ENCODE results near the gene RTKN. TPM values are rescaled to one million over a fixed set of nuclear protein-coding genes. Genes with fewer than 3 reads are reported as not detected.

Gene RTKN
- total and polyA plus RNA-seq, 2 of the 13 experiments (the other 11 are each of a cell fraction or from before 2014, with no cell fraction given), result 159 to 166 TPM

- TF ChIP-seq TCF12 (IDR thresholded peaks at IDR 0.05) (no peak), TCF12 (CRISPR knock-in tag; IDR thresholded peaks at IDR 0.05) (no peak; the same call in 1 of the 2 replicates), PAWR (CRISPR knock-in tag; IDR thresholded peaks at IDR 0.05; ENCODE audit: borderline replicate concordance) (no peak), CSRNP1 (CRISPR knock-in tag; IDR thresholded peaks at IDR 0.05) (0 out of 2 replicates have a peak, but pooled peaks have one; percentile 78), CHD4 (IDR thresholded peaks at IDR 0.05; ENCODE audit: borderline replicate concordance, low read length) (peak; percentile 72; the same call in 1 of the 2 replicates), ZNF296 (CRISPR knock-in tag; conservative IDR thresholded peaks at IDR 0.05) (no peak), ZNF503 (CRISPR knock-in tag; IDR thresholded peaks at IDR 0.05) (peak; percentile 82; the same call in 1 of the 2 replicates), NCOR1 (IDR thresholded peaks at IDR 0.05; ENCODE audit: borderline replicate concordance, low read length) (peak; percentile 55; the same call in 1 of the 2 replicates), ZSCAN30 (CRISPR knock-in tag; IDR thresholded peaks at IDR 0.05) (no peak), HOXA3 (CRISPR knock-in tag; IDR thresholded peaks at IDR 0.05) (peak; percentile 97), ZBTB21 (CRISPR knock-in tag; IDR thresholded peaks at IDR 0.05) (no peak; the same call in 1 of the 2 replicates), PBX3 (CRISPR knock-in tag; IDR thresholded peaks at IDR 0.05; ENCODE audit: borderline replicate concordance) (peak; percentile 54; the same call in 1 of the 2 replicates), MIER2 (CRISPR knock-in tag; IDR thresholded peaks at IDR 0.05) (no peak), ZFYVE20 (CRISPR knock-in tag; IDR thresholded peaks at IDR 0.05; ENCODE audit: borderline replicate concordance, low read depth) (no peak), ZNF569 (CRISPR knock-in tag; IDR thresholded peaks at IDR 0.05; ENCODE audit: borderline replicate concordance) (0 out of 2 replicates have a peak, but pooled peaks have one; percentile 61), HES4 (CRISPR knock-in tag; IDR thresholded peaks at IDR 0.05; ENCODE audit: borderline replicate concordance) (no peak), SP2 (CRISPR knock-in tag; IDR thresholded peaks at IDR 0.05) (peak; percentile 67), KAT2B (IDR thresholded peaks at IDR 0.05; ENCODE audit: borderline replicate concordance, low read depth, low read length) (no peak), ZNF781 (CRISPR knock-in tag; IDR thresholded peaks at IDR 0.05; ENCODE audit: borderline replicate concordance, not compliant biosample characterization) (peak; percentile 60), MBNL3 (CRISPR knock-in tag; conservative IDR thresholded peaks at IDR 0.05) (no peak), U2AF1 (optimal IDR thresholded peaks at IDR 0.05; ENCODE audit: low read depth, low read length) (peak; percentile 86), RXRB (CRISPR knock-in tag; IDR thresholded peaks at IDR 0.05; ENCODE audit: borderline replicate concordance) (peak; percentile 61), ZNF282 (IDR thresholded peaks at IDR 0.05; ENCODE audit: partially characterized antibody) (no peak), FIP1L1 (IDR thresholded peaks at IDR 0.05; ENCODE audit: borderline replicate concordance, insufficient read depth, low read depth, low read length) (no peak), SALL2 (CRISPR knock-in tag; IDR thresholded peaks at IDR 0.05) (no peak)
Measured at GRCh38 chr2:74482801-74483674, 41.3 kb upstream of the RTKN start, which contains the start of the genes CCDC142 and TTC31 (continued).
